ENCODE data around the gene MCCC1. TPM values are rescaled to one million over a fixed set of nuclear protein-coding genes. Genes with fewer than 3 reads are reported as not detected.

Gene MCCC1
- total RNA-seq, 4 donors from 2014 or later: 20.5 to 40.3 (median 35.0) TPM

GRCh38 chr3:183044547-183045229, 54.6 kb downstream of the MCCC1 start:
- no peaks in the 10 kb centered on the region for H3K27me3 ChIP-seq
- DNase-seq: no peak
- H3K27ac ChIP-seq: no peak overlapping the region
- no peaks in the 10 kb centered on the region for H3K9me3 ChIP-seq
- intact Hi-C loops (cut with DNase I; ENCODE audit: low total_unique reads): no loop called here
- no peaks in the 10 kb centered on the region for H3K36me3 ChIP-seq
- no peak overlapping the region for H3K4me3 ChIP-seq
- TF ChIP-seq POLR2A (IDR thresholded peaks at IDR 0.05) (no peak), CTCF (IDR thresholded peaks at IDR 0.05) (no peak)
- no peaks in the 10 kb centered on the region for H3K4me1 ChIP-seq

GRCh38 chr3:183038757-183039156, 60.5 kb downstream of the MCCC1 start:
- TF ChIP-seq CTCF (IDR thresholded peaks at IDR 0.05) (no peak), POLR2A (IDR thresholded peaks at IDR 0.05) (no peak)
- Histone ChIP-seq H3K9me3 (no peaks in the 10 kb centered on the region), H3K4me1 (no peaks in the 10 kb centered on the region), H3K27me3 (no peaks in the 10 kb centered on the region), H3K36me3 (no peaks in the 10 kb centered on the region), H3K27ac (no peak overlapping the region), H3K4me3 (no peak overlapping the region)
- DNase-seq: no peak
- intact Hi-C loops (cut with DNase I; ENCODE audit: low total_unique reads): no loop called here

GRCh38 chr3:183038221-183038620, 61.1 kb downstream of the MCCC1 start:
- TF ChIP-seq POLR2A (IDR thresholded peaks at IDR 0.05): no peak
- no peak for TF ChIP-seq CTCF (IDR thresholded peaks at IDR 0.05)
- Histone ChIP-seq H3K27me3 (no peaks in the 10 kb centered on the region), H3K4me3 (no peak overlapping the region), H3K9me3 (no peaks in the 10 kb centered on the region), H3K4me1 (no peaks in the 10 kb centered on the region), H3K36me3 (no peaks in the 10 kb centered on the region), H3K27ac (no peak overlapping the region)
- no peak for DNase-seq
- intact Hi-C loops (cut with DNase I; ENCODE audit: low total_unique reads): no loop called here

- DNase-seq: no peak
- Histone ChIP-seq H3K4me3 (no peak overlapping the region), H3K27ac (no peak overlapping the region), H3K9me3 (no peaks in the 10 kb centered on the region), H3K36me3 (no peaks in the 10 kb centered on the region), H3K27me3 (no peaks in the 10 kb centered on the region), H3K4me1 (no peaks in the 10 kb centered on the region)
- TF ChIP-seq CTCF (IDR thresholded peaks at IDR 0.05) (no peak), POLR2A (IDR thresholded peaks at IDR 0.05) (no peak)
- intact Hi-C loops (cut with DNase I; ENCODE audit: low total_unique reads): no loop called here
Measured at GRCh38 chr3:183033746-183034145, 65.5 kb downstream of the MCCC1 start.

GRCh38 chr3:183032880-183033555, 66.3 kb downstream of the MCCC1 start:
- no peak for DNase-seq
- intact Hi-C loops (cut with DNase I; ENCODE audit: low total_unique reads): no loop called here
- Histone ChIP-seq H3K36me3 (no peaks in the 10 kb centered on the region), H3K9me3 (no peaks in the 10 kb centered on the region), H3K4me3 (no peak overlapping the region), H3K4me1 (no peaks in the 10 kb centered on the region), H3K27me3 (no peaks in the 10 kb centered on the region), H3K27ac (no peak overlapping the region)
- TF ChIP-seq CTCF (IDR thresholded peaks at IDR 0.05): no peak
- TF ChIP-seq POLR2A (IDR thresholded peaks at IDR 0.05): no peak
